Activated CD8-positive, alpha-beta memory T cell treated with anti-CD3 and anti-CD28 coated beads, Interleukin-2, amount 10 ng/mL, durations not matched to agents 7 days and 5 days (primary cell): ENCODE results near the gene ALMS1. TPM values are rescaled to one million over a fixed set of nuclear protein-coding genes. Genes with fewer than 3 reads are reported as not detected.

Source experiments
- ATAC-seq: fragments of 150-1000 bp; cut with Tn5 transposase; one replicate; pipeline ENCODE4 v1.10.0; 2021; ENCODE audit warnings: moderate library complexity
- CTCF ChIA-PET: fragments of 350-600 bp; sonication (Branson Sonifier 250); formaldehyde crosslinking; loops from one replicate; lab custom pipeline; 2021; ENCODE audit warnings: antibody characterized with exemption; lab: Charles Lee
- DNase-seq: peaks from one replicate; pipeline ENCODE4 v3.0.0-alpha.2; 2020
- H3K27ac Mint-ChIP-seq: one replicate; pipeline ENCODE4 v1.8.0; 2021; ENCODE audit warnings: mild to moderate bottlenecking, mixed read lengths
- H3K27me3 Mint-ChIP-seq: one replicate; pipeline ENCODE4 v1.8.0; 2021; ENCODE audit warnings: mixed read lengths
- H3K36me3 Mint-ChIP-seq: one replicate; pipeline ENCODE4 v1.8.0; 2021; ENCODE audit warnings: mild to moderate bottlenecking, mixed read lengths
- H3K4me1 Mint-ChIP-seq: one replicate; pipeline ENCODE4 v1.8.0; 2021; ENCODE audit warnings: mixed read lengths
- H3K4me3 Mint-ChIP-seq: one replicate; pipeline ENCODE4 v1.8.0; 2021; ENCODE audit warnings: mild to moderate bottlenecking, moderate library complexity, mixed read lengths
- H3K9me3 Mint-ChIP-seq: one replicate; pipeline ENCODE4 v1.8.0; 2022; ENCODE audit warnings: low read depth, mixed read lengths
- total RNA-seq, 2 experiments: library from RNA; stranded (reverse); gene quantifications; one replicate each; pipeline ENCODE4 v1.2.3, GENCODE V29; 2021

Gene ALMS1
- total RNA-seq, 2 experiments from 2014 or later: 12.9 to 19.6 TPM

- H3K4me1 Mint-ChIP-seq: no peaks in the 10 kb centered on the region
- ATAC-seq (no peak), DNase-seq (no peak)
- H3K36me3 Mint-ChIP-seq: no peaks in the 10 kb centered on the region
- H3K27ac Mint-ChIP-seq: no peak overlapping the region
- CTCF ChIA-PET: no interaction called here
- no peaks in the 10 kb centered on the region for H3K9me3 Mint-ChIP-seq
- H3K27me3 Mint-ChIP-seq: peaks cover 34% of the 10 kb centered on the region
- H3K4me3 Mint-ChIP-seq: no peak overlapping the region
Measured at GRCh38 chr2:73370348-73370747, 15.3 kb upstream of the ALMS1 start.

- no peak overlapping the region for H3K4me3 Mint-ChIP-seq
Measured at GRCh38 chr2:73373344-73373743, 12.3 kb upstream of the ALMS1 start.

GRCh38 chr2:73374269-73374668, 11.4 kb upstream of the ALMS1 start:
- no peaks in the 10 kb centered on the region for H3K4me1 Mint-ChIP-seq
- no peaks in the 10 kb centered on the region for H3K9me3 Mint-ChIP-seq
- ATAC-seq: no peak
- H3K4me3 Mint-ChIP-seq: no peak overlapping the region
- no peak overlapping the region for H3K27ac Mint-ChIP-seq
- H3K36me3 Mint-ChIP-seq: no peaks in the 10 kb centered on the region
- peaks cover 43% of the 10 kb centered on the region for H3K27me3 Mint-ChIP-seq
- DNase-seq: no peak
- CTCF ChIA-PET: no interaction called here

More at GRCh38 chr2:73373344-73373743, 12.3 kb upstream of the ALMS1 start:
- CTCF ChIA-PET: no interaction called here
- Mint-ChIP-seq H3K27me3 (peaks cover 42% of the 10 kb centered on the region), H3K4me1 (no peaks in the 10 kb centered on the region), H3K36me3 (no peaks in the 10 kb centered on the region), H3K9me3 (no peaks in the 10 kb centered on the region), H3K27ac (no peak overlapping the region)
- ATAC-seq: no peak
- no peak for DNase-seq

GRCh38 chr2:73376681-73377080, 9.0 kb upstream of the ALMS1 start:
- no peaks in the 10 kb centered on the region for H3K36me3 Mint-ChIP-seq
- CTCF ChIA-PET: interaction anchor here (1.1 kb wide), 1 partner anchor 17 kb away, joined by 4 read pairs; no protein-coding TSS in a partner anchor

GRCh38 chr2:73383036-73383435, 2.6 kb upstream of the ALMS1 start:
- Mint-ChIP-seq H3K36me3 (no peaks in the 10 kb centered on the region), H3K27me3 (peaks cover 18% of the 10 kb centered on the region), H3K27ac (no peak overlapping the region), H3K9me3 (no peaks in the 10 kb centered on the region), H3K4me3 (no peak overlapping the region), H3K4me1 (peaks cover 17% of the 10 kb centered on the region)
- ATAC-seq: no peak
- DNase-seq: no peak
- CTCF ChIA-PET: no interaction called here

More at GRCh38 chr2:73376681-73377080, 9.0 kb upstream of the ALMS1 start:
- DNase-seq: no peak
- no peak for ATAC-seq
- Mint-ChIP-seq H3K4me1 (no peaks in the 10 kb centered on the region), H3K27ac (no peak overlapping the region), H3K4me3 (no peak overlapping the region), H3K9me3 (no peaks in the 10 kb centered on the region), H3K27me3 (peaks cover 48% of the 10 kb centered on the region)

GRCh38 chr2:73385123-73385503, 523 bp upstream of the ALMS1 start:
- Mint-ChIP-seq H3K27ac (peak overlapping the region; percentile 79), H3K27me3 (peaks cover 11% of the 10 kb centered on the region), H3K9me3 (no peaks in the 10 kb centered on the region), H3K36me3 (no peaks in the 10 kb centered on the region), H3K4me3 (peak overlapping the region; percentile 89), H3K4me1 (peaks cover 21% of the 10 kb centered on the region)
- no peak for DNase-seq
- CTCF ChIA-PET: no interaction called here
- ATAC-seq: no peak

GRCh38 chr2:73386342-73386868, 769 bp downstream of the ALMS1 start:
- CTCF ChIA-PET: interaction anchor here (1.1 kb wide), 1 partner anchor 90 kb away, joined by 3 read pairs; no protein-coding TSS in a partner anchor

GRCh38 chr2:73386894-73387636, 1.4 kb downstream of the ALMS1 start:
- H3K9me3 Mint-ChIP-seq: no peaks in the 10 kb centered on the region
- ATAC-seq: no peak
- peaks cover 21% of the 10 kb centered on the region for H3K4me1 Mint-ChIP-seq
- peak overlapping the region; percentile 85 for H3K27ac Mint-ChIP-seq
- H3K36me3 Mint-ChIP-seq: peaks cover 2% of the 10 kb centered on the region
- H3K27me3 Mint-ChIP-seq: peaks cover 3% of the 10 kb centered on the region
- no peak for DNase-seq
- peak overlapping the region; percentile 89 for H3K4me3 Mint-ChIP-seq
- CTCF ChIA-PET: interaction anchor here (1.1 kb wide), 1 partner anchor 91 kb away, joined by 3 read pairs; no protein-coding TSS in a partner anchor

More at GRCh38 chr2:73386342-73386868, 769 bp downstream of the ALMS1 start:
- Mint-ChIP-seq H3K4me1 (peaks cover 21% of the 10 kb centered on the region), H3K9me3 (no peaks in the 10 kb centered on the region), H3K36me3 (peaks cover 2% of the 10 kb centered on the region), H3K4me3 (peak overlapping the region; percentile 89), H3K27ac (peak overlapping the region; percentile 85), H3K27me3 (peaks cover 7% of the 10 kb centered on the region)
- no peak for DNase-seq
- peak; percentile 13 for ATAC-seq

- no peak overlapping the region for H3K4me3 Mint-ChIP-seq
- H3K9me3 Mint-ChIP-seq: peaks cover 21% of the 10 kb centered on the region
- H3K27me3 Mint-ChIP-seq: no peaks in the 10 kb centered on the region
- CTCF ChIA-PET: no interaction called here
- no peak for ATAC-seq
- DNase-seq: no peak
- H3K27ac Mint-ChIP-seq: no peak overlapping the region
- H3K4me1 Mint-ChIP-seq: peaks cover 4% of the 10 kb centered on the region
- peaks cover 52% of the 10 kb centered on the region for H3K36me3 Mint-ChIP-seq
Measured at GRCh38 chr2:73402386-73403103, 16.9 kb downstream of the ALMS1 start.

GRCh38 chr2:73403237-73403636, 17.6 kb downstream of the ALMS1 start:
- ATAC-seq: no peak
- CTCF ChIA-PET: no interaction called here
- no peak overlapping the region for H3K4me3 Mint-ChIP-seq
- H3K4me1 Mint-ChIP-seq: peaks cover 4% of the 10 kb centered on the region
- H3K36me3 Mint-ChIP-seq: peaks cover 51% of the 10 kb centered on the region
- H3K27ac Mint-ChIP-seq: no peak overlapping the region
- no peak for DNase-seq
- H3K27me3 Mint-ChIP-seq: no peaks in the 10 kb centered on the region
- H3K9me3 Mint-ChIP-seq: peaks cover 19% of the 10 kb centered on the region

- ATAC-seq (no peak), DNase-seq (no peak)
- peaks cover 15% of the 10 kb centered on the region for H3K9me3 Mint-ChIP-seq
- H3K4me3 Mint-ChIP-seq: no peak overlapping the region
- no peak overlapping the region for H3K27ac Mint-ChIP-seq
- peaks cover 48% of the 10 kb centered on the region for H3K36me3 Mint-ChIP-seq
- CTCF ChIA-PET: no interaction called here
- peaks cover 4% of the 10 kb centered on the region for H3K4me1 Mint-ChIP-seq
- no peaks in the 10 kb centered on the region for H3K27me3 Mint-ChIP-seq
Measured at GRCh38 chr2:73404409-73404808, 18.8 kb downstream of the ALMS1 start.

- Mint-ChIP-seq H3K9me3 (peaks cover 13% of the 10 kb centered on the region), H3K27ac (no peak overlapping the region), H3K36me3 (peaks cover 36% of the 10 kb centered on the region), H3K4me1 (no peaks in the 10 kb centered on the region), H3K4me3 (no peak overlapping the region), H3K27me3 (no peaks in the 10 kb centered on the region)
- DNase-seq (no peak), ATAC-seq (no peak)
- CTCF ChIA-PET: no interaction called here
Measured at GRCh38 chr2:73406996-73407395, 21.4 kb downstream of the ALMS1 start.

GRCh38 chr2:73408198-73408597, 22.6 kb downstream of the ALMS1 start:
- H3K4me1 Mint-ChIP-seq: no peaks in the 10 kb centered on the region
- no peak overlapping the region for H3K27ac Mint-ChIP-seq
- peaks cover 28% of the 10 kb centered on the region for H3K36me3 Mint-ChIP-seq
- ATAC-seq (no peak), DNase-seq (no peak)
- H3K27me3 Mint-ChIP-seq: no peaks in the 10 kb centered on the region
- CTCF ChIA-PET: interaction anchor here (0.6 kb wide), 1 partner anchor 63 kb away, joined by 3 read pairs; no protein-coding TSS in a partner anchor
- H3K4me3 Mint-ChIP-seq: no peak overlapping the region
- peaks cover 10% of the 10 kb centered on the region for H3K9me3 Mint-ChIP-seq
